Aorta (tissue), 5 donors: Measurements from ENCODE around the gene PRIM2. TPM values are rescaled to one million over a fixed set of nuclear protein-coding genes. Genes with fewer than 3 reads are reported as not detected.
"Not testable (repeated sequence)": the region's sequence is repeated elsewhere in the genome, so short reads cannot be mapped to it uniquely, and the experiment has no call there.

Experiments
- ATAC-seq: fragments of 200-7000 bp; cut with Tn5 transposase; one replicate; pipeline ENCODE4 v1.9.1; 2022; ENCODE audit warnings: moderate library complexity; ENCODE audit not compliant: low FRiP score
- DNase-seq, 2 donors: peaks; one replicate each; pipeline ENCODE4 v3.0.0-alpha.2; 2020
- H3K27ac ChIP-seq, 2 donors: one replicate each; pipeline ENCODE4 v1.5.1; 2013; ENCODE audit warnings: low read length in 2 of 2, mild to moderate bottlenecking in 2 of 2, moderate library complexity in 2 of 2, control low read depth in 1 of 2, inconsistent platforms in 1 of 2, low read depth in 1 of 2
- H3K27me3 ChIP-seq, 2 donors: one replicate each; pipeline ENCODE4 v1.6.1; 2013; ENCODE audit warnings: control low read depth in 1 of 2, low read length in 1 of 2, mild to moderate bottlenecking in 1 of 2, moderate library complexity in 1 of 2; ENCODE audit not compliant: insufficient read depth in 2 of 2, control insufficient read depth in 1 of 2
- H3K36me3 ChIP-seq, 2 donors: one replicate each; pipeline ENCODE4 v1.6.1; 2013; ENCODE audit warnings: control low read depth in 1 of 2, low read length in 1 of 2, mild to moderate bottlenecking in 1 of 2; ENCODE audit not compliant: insufficient read depth in 2 of 2, control insufficient read depth in 1 of 2
- H3K4me1 ChIP-seq, 2 donors: one replicate each; pipeline ENCODE4 v1.6.1; 2013; ENCODE audit warnings: low read length in 2 of 2, control low read depth in 1 of 2, mild to moderate bottlenecking in 1 of 2, moderate library complexity in 1 of 2; ENCODE audit not compliant: insufficient read depth in 2 of 2, control insufficient read depth in 1 of 2
- H3K4me3 ChIP-seq, 2 donors: one replicate each; pipeline ENCODE4 v1.5.1; 2013; ENCODE audit warnings: low read length in 2 of 2, control low read depth in 1 of 2, mild to moderate bottlenecking in 1 of 2
- H3K9me3 ChIP-seq: one replicate; pipeline ENCODE4 v1.6.1; 2013; ENCODE audit warnings: mild to moderate bottlenecking, low read length; ENCODE audit not compliant: control insufficient read depth
- WGBS, 2 donors: extraction: QIAGEN DNeasy Blood & Tissue Kit; methylation state at CpG; one replicate each; pipeline ENCODE4 v1.1.7; 2013; 5-methylcytosine and 5-hydroxymethylcytosine counted together
- intact Hi-C, 2 donors: fragments of 100-400 bp; cut with DNase I; formaldehyde crosslinking; loops; one replicate each; pipeline versions ENCODE4 v1.14.2 to v1.15.0; 2022
- polyA plus RNA-seq, 2 donors: library from polyadenylated mRNA; stranded (reverse); fragments of 200-250 nt; gene quantifications; one replicate each; pipeline ENCODE4 v1.2.3, GENCODE V29; 2013
- total RNA-seq, 2 donors: library from RNA; stranded (reverse); fragmentation: NEBNext Ultra II Directional; extraction: Animal tissue kit (Norgen Biotek cat#: 25700); gene quantifications; one replicate each; pipeline ENCODE4 v1.2.1, GENCODE V29; 2021
- donor health status: healthy with polysubstance abuse.
- donor health status: Bipolar disorder and iron deficiency.
- donor health status: DM: no; HTN: no; CAD: no.
- donor health status: DM: no; HTN: no; CAD: no.
- donor health status: DM: yes; HTN: yes; CAD: no.

PRIM2 gene
- total and polyA plus RNA-seq, 4 donors, result 2.8 to 12.3 (median 7.1) TPM

DNA sequence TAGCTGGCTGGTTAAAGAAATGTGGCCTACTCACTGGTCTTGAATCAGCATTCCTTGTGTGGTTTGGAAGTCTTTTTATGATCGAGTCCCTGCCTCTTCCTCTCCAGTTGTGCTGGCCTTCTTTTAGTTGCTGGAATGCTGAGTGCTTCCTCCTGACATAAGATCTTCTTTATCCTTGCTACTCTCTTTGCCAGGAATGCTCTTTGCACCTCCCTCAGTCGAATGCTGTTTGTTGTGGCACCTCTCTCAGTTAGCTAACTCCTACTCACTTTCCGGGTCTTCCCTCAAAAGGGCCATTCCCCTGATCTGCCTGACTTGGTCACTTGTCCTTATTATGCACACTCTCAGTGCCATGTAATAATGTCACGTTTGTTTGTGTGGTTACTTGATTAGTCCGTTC, 146.4 kb downstream of the PRIM2 start:
- intact Hi-C loops, DNase-seq, H3K27me3 ChIP-seq, H3K36me3 ChIP-seq, ATAC-seq, H3K27ac ChIP-seq, H3K4me1 ChIP-seq, H3K4me3 ChIP-seq, H3K9me3 ChIP-seq: not testable (repeated sequence)
- WGBS, 2 donors, result 81 to 83% methylated on average over 5 of the region's 5 CpGs

DNA sequence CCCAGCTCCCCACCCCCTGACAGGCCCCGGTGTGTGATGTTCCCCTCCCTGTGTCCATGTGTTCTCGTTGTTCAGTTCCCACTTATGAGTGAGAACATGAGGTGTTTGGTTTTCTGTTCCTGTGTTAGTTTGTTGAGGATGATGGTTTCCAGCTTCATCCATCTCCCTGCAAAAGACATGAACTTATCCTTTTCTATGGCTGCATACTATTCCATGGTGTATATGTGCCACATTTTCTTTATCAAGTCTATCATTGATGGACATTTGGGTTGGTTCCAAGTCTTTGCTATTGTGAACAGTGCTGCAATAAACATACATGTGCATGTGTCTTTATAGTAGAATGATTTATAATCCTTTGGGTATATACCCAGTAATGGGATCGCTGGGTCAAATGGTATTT, 148.5 kb downstream of the PRIM2 start:
- H3K9me3 ChIP-seq, H3K36me3 ChIP-seq, H3K4me1 ChIP-seq, H3K27me3 ChIP-seq, intact Hi-C loops, ATAC-seq, DNase-seq, H3K27ac ChIP-seq, H3K4me3 ChIP-seq: not testable (repeated sequence)
- 98 to 99% methylated on average over 3 of the region's 3 CpGs for WGBS, 2 donors

DNA sequence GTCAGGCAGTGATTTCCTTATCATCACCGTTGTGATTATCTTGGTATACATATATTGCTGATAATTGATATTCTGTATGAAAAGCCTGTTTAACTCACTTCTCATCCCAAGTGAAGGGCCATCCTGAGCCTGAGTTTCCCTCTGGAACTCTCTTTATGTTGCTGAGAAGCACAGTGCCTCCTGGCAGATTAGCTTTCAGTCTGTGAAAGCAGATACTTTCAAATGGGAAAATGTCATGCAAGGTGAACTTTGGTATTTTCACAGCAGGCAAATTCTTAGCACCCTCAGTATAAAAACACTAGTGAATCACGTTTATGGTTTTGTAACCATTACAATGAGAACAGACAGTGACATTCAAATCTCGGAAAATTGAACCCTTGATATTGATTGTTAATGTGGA, 151.6 kb downstream of the PRIM2 start:
- Histone ChIP-seq H3K4me1 (no peaks in the 10 kb centered on the region), H3K36me3 (no peaks in the 10 kb centered on the region), H3K27me3 (no peaks in the 10 kb centered on the region), H3K27ac (no peak overlapping the region), H3K9me3 (no peaks in the 10 kb centered on the region), H3K4me3 (no peak overlapping the region)
- DNase-seq, result no peak
- no peak for ATAC-seq
- 74 to 78% methylated on average over 3 of the region's 3 CpGs for WGBS, 2 donors
- intact Hi-C loops, result no loop called here

DNA sequence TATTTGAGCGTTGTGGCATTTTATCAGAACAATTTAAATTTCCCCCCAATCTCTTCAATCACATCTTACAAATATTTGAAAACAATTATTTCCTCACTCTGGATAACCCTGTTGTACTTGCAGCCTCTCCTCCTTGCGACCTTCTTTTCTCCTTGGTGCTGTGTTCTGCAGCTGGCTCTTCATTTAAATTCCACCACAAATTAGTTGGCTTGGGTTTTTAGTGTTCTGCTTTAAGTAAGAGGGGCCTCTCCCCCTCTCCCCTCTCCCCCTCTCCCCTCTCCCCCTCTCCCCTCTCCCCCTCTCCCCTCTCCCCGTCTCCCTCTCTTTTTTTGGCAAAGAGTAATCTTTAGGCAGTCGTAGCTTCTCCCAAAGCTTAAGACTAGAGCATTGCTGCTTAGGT, 152.7 kb downstream of the PRIM2 start:
- H3K9me3 ChIP-seq, intact Hi-C loops, H3K36me3 ChIP-seq, H3K4me3 ChIP-seq, DNase-seq, H3K4me1 ChIP-seq, ATAC-seq, H3K27ac ChIP-seq, H3K27me3 ChIP-seq: not testable (repeated sequence)
- 48 to 68% methylated on average over 2 to 3 of the region's 4 CpGs for WGBS, 2 donors

DNA sequence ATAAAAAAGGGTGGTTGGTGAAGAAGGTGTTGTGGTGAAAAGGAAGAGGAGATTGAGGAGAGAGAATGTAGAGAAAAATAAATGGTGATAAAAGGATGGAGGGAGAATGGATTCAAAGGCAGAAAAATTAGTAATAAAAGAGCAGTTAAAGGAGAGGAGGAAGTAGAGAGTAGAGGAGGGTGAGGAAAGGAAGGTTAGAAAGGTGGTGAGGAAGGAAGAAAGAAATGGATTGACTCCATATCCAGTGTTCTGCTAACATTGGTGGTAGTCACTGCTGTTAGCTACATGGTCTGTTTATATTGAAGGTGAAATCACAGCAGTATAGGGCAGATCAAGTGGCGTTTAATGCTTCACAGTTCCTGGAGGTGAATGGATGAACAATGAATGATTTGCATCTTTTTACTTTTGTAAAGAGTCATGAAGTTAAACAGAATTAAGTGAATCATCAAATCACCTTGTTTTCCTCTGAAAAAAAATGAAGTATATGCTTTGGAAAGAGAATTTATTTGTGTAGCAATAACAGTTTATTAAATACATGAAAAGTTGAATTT, 154.0 kb downstream of the PRIM2 start:
- ATAC-seq, H3K4me3 ChIP-seq, H3K9me3 ChIP-seq, H3K36me3 ChIP-seq, H3K27me3 ChIP-seq, intact Hi-C loops, H3K4me1 ChIP-seq, DNase-seq, H3K27ac ChIP-seq: not testable (repeated sequence)
- WGBS, 2 donors, result 71 to 74% methylated on average over 1 of the region's 1 CpG

DNA sequence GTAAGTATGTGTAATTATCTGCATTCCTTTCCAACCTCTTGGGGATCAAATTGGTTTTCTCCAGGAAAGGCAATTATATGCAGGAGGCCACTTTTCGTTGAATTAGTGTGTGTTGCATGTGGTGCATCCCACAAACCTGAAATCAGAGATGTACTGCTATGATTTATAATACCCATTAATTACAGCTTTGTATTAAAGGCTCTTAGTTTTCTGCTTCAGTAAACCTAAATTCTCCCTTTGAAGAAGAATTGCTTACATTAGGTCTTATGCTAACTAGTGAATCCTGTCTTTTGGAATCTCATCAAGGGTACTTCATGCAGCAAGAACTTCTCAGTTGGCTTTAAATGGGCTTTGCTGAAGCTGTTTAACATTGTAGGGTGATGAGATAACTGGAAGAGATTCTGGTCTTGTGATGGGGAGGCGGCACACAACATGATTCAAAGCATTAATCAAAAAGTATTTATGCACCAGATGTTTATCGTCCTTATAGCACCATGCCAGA, 155.5 kb downstream of the PRIM2 start:
- 22 to 39% methylated on average over 3 of the region's 3 CpGs for WGBS, 2 donors
- H3K27me3 ChIP-seq, intact Hi-C loops, ATAC-seq, H3K27ac ChIP-seq, H3K36me3 ChIP-seq, DNase-seq, H3K4me1 ChIP-seq, H3K4me3 ChIP-seq, H3K9me3 ChIP-seq: not testable (repeated sequence)

DNA sequence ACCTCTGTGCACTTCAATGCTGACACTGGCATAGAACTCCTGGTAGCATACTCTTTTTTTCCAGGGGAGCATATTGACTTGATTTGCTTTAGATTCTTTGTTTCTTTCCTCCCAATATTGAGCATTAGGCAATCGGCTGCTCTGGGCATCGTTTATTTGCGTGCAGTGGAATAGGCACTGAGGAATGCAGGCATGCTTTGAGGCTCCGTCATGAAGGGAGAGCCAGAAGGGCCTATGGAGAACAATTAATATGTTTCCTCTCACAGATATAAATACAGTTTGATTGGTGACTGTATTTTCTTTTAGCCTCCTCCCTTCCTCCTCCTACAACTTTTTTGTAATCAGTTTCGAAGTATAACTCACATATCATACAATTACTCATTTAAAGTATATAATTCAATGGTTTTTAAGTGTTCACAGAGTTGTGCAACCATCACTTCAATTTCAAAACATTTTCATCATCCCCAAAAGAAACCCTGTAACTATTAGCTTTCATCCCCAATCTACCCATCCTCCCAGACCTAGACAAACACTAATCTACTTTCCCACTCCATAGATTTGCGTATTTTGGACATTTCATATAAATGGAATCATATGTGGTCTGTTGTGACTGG, 157.5 kb downstream of the PRIM2 start:
- ATAC-seq, H3K27ac ChIP-seq, H3K4me1 ChIP-seq, H3K36me3 ChIP-seq, DNase-seq, H3K4me3 ChIP-seq, intact Hi-C loops, H3K27me3 ChIP-seq, H3K9me3 ChIP-seq: not testable (repeated sequence)
- WGBS, 2 donors, result 86% methylated on average over 6 of the region's 6 CpGs

DNA sequence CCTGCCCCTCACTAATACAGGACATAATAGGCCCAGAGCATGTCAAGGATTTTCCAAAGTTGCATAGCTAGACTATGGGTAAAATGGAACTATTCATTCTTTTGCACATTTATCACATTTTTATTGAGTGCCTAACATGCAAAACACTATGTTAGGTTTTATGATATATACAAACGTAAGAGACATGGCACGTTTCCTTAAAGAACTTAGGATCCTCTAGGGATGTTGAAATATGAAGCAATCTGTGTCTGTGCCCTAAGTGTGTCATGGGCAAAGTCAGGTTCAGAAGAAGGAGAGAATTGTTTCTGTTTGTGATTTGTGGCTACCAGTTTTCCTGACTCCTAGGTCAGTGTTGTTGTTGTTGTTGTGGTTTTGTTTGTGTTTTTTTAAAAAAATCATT, 158.2 kb downstream of the PRIM2 start:
- H3K27me3 ChIP-seq, H3K4me1 ChIP-seq, intact Hi-C loops, H3K9me3 ChIP-seq, H3K36me3 ChIP-seq, H3K4me3 ChIP-seq, H3K27ac ChIP-seq, ATAC-seq, DNase-seq: not testable (repeated sequence)
- WGBS, 2 donors, result 72 to 75% methylated on average over 2 of the region's 2 CpGs

DNA sequence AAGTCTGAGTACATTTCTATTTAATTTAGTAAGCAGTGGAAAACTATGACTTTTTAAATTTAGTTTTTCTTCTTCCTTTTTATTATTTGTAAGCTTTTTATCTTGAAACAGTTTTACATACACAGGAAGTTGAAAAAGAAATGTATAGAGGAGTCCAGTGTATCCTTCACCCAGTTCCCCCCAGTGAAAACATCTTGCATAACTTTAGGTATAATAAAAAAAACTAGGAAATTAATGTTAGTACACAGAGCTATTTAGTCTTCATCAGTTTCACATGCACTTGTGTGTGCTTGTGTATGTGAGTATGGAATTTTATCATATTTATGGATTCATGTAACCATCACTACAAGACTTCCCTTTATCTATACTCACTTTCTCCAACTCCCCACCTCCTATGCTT, 162.8 kb downstream of the PRIM2 start:
- DNase-seq, H3K27ac ChIP-seq, H3K36me3 ChIP-seq, H3K9me3 ChIP-seq, ATAC-seq, H3K4me3 ChIP-seq, H3K4me1 ChIP-seq, intact Hi-C loops, H3K27me3 ChIP-seq: not testable (repeated sequence)
